Activated CD4-positive, alpha-beta T cell treated with anti-CD3 and anti-CD28 coated beads, Interleukin-2, amount 50 U/mL, for 4 hours (primary cell): Measurements from ENCODE around the gene HIP1R.

Source experiments
- DNase-seq, 2 experiments: peaks; one replicate each; pipeline ENCODE4 v3.0.0-alpha.2; 2020

Gene HIP1R

DNA sequence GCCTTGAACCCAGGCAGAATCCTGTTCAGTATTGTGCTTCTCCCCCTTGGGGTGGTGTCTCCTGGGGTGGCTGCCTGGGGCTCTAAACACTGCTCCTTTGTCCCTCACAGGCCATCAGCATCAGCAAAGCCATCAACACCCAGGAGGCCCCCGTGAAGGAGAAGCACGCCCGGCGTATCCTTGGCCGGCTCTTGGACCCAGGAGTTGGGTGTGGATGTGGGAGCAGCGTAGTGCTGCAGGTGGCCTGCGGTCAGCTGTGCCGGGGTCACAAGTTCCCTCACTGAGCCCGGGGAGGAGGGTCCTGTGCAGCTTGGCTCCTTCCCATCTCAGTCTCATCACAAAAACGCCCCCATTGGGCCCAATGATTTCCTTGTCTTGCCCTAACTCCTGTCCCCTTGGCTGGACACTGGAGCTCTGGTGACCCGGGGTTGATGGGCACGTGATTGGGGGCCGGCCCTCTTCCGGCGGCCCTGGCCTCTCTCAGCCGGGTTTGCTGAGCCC, 12.7 kb downstream of the HIP1R start:
- no peak for DNase-seq

DNA sequence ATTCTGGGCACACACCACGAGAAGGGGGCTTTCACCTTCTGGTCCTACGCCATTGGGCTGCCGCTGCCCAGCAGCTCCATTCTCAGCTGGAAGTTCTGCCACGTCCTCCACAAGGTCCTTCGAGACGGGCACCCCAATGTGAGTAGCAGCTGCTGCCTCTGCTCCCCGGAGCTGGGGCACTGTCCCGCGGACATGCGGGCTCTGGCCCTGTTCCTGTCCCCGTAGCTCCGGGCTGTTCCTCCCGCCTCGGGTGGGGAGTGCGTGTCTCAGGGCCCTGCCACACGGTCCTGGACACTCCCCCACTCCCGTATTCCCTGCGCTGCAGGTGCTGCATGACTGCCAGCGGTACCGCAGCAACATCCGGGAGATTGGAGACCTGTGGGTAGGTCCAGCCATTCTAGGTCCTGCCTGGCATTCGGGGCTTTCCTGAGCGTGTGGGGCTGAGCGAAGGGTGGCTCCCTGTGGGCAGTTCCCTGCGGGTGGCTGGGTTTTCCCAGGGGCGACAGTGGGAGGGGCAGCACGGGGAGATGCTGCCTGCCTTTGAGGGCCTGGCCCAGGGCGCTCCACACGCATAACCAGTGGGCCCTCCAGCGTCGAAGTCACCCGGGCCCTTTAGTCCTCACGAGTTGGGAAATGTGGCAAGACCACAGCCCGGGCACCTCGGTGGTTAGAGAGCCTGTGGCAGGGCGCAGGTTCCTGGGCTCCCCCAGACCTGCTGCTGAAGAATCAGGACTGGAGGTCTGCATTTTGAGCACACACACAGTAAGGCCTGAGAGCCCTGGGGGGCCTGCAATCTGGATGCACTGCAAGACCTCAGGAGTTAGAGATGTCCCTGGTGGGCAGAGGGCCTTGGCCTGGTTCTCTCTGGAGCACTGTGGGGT, 13.5 kb downstream of the HIP1R start:
- no peak for DNase-seq

GRCh38 chr12:122849352-122850047, 14.2 kb downstream of the HIP1R start:
- no peak for DNase-seq

DNA sequence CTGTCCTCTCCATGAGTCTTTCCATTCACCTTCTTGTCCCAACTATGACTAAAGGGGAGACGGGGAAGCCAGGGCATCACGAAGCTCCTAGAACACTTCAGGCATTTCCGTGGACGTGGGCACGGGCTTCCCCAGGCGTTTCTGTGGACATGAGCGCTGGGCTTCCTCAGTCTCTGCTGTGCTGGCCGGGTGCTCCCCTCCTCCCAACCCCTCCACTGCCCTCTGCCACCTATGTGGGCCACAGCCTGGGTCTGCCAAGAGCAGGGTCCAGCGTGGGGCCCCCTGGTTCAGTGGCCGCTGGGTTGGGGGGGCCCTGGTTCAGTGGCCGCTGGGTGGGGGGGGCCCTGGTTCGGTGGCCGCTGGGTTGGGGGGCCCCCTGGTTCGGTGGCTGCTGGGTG, 14.8 kb downstream of the HIP1R start:
- no peak for DNase-seq

- DNase-seq: no peak
Measured at GRCh38 chr12:122850695-122851350, 15.6 kb downstream of the HIP1R start.

DNA sequence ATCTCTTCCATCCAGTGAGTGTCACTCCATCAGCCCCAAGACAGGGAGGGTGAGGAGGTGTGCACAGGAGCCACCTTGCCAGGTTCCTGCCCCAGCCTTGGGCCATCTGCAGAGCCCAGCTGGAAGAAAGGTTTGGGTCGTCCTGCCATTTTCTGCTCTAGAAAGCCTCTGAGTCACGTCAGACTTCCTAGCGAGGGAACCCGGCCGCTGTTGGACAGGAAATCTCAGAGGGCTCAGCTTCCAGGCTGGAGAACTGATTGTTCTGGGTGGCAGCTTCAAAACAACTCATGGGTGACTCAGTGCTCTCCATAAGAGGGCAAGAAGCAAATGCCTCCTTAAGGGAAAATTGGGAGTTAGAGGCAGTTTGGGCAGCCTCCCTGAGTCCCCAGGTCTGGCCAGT, 16.6 kb downstream of the HIP1R start:
- no peak for DNase-seq

- DNase-seq: no peak
Measured at GRCh38 chr12:122852336-122853275, 17.3 kb downstream of the HIP1R start.

DNA sequence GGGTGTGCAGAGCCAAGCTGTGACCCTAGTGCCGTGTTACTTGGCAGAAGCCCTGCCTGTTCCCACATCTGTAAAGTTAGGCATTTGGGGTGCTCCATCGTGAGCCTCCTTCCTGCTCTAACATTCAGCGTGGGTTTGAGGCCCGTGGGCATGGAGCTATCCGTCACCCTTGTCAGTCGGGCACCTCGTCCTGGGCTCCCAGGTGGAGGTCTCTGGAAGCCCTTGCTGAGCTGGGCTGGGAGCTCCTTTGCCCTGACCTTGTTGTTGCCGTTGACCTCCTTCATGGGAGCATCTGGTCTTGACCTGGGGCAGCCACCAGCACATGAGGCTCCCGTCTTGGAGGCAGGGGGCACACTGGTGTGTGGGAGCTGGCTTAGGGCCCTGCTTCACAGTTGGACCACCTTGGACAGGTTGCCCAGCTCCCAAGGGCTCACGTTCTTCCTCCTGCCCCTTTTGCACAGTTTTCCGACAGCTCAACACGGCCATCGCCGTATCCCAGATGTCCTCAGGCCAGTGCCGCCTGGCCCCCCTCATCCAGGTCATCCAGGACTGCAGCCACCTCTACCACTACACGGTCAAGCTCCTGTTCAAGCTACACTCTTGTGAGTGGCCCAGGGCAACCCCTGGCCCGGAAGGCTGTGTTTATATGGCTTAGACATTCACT, 18.5 kb downstream of the HIP1R start:
- DNase-seq: no peak

GRCh38 chr12:122854554-122854953, 19.3 kb downstream of the HIP1R start:
- DNase-seq: no peak

DNA sequence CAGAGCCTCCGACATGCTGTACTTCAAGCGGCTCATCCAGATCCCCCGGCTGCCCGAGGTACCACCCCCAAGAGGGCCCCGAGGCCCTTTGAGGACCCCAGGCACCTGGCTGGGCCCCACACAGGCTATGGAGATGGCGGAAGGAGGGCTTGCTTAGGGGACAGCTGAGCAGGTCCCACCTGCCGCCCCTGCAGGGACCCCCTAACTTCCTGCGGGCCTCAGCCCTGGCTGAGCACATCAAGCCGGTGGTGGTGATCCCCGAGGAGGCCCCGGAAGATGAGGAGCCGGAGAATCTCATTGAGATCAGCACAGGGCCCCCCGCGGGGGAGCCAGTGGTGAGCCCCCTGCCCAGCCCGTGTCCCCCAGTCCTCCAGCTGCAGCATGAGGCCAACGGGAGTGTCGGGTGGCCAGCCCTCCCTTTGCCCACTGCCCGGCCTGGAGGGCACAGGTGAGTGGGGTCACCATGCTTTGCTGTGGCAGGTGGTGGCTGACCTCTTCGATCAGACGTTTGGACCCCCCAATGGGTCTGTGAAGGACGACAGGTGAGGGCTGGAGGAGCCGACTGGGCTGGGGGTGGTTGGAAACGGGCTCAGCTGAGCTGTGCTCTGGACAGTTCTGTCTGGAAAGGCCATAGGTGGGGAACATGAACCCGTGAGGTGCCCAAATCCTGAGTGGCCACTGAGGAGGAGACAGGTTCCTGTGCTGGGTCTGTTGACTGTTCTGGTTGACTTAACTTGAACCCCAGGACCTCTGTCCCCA, 20.0 kb downstream of the HIP1R start:
- DNase-seq: no peak

DNA sequence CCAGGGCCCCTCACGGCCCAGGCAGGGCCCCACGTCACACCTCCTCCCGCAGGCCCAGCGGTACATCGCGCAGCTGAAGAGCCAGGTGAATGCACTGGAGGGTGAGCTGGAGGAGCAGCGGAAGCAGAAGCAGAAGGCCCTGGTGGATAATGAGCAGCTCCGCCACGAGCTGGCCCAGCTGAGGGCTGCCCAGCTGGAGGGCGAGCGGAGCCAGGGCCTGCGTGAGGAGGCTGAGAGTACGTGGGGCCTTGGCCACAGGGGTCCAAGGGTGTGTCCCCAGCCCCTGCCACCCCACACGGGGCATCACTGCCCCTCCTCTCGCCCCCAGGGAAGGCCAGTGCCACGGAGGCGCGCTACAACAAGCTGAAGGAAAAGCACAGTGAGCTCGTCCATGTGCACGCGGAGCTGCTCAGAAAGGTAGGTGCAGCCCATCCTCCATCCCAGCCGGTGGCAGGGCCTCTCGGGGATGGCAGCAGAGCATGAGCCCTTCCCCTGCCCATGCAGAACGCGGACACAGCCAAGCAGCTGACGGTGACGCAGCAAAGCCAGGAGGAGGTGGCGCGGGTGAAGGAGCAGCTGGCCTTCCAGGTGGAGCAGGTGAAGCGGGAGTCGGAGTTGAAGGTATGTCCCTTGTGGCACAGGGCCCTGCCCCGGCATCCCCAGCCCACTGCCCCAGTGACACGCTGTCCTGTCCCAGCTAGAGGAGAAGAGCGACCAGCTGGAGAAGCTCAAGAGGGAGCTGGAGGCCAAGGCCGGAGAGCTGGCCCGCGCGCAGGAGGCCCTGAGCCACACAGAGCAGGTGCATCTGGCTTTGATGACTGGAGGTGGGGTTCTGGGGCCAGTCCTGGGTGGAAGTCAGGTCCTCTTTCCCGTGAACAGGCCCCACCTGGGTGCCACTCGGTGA, 20.9 kb downstream of the HIP1R start:
- DNase-seq: no peak

GRCh38 chr12:122856999-122857671, 21.9 kb downstream of the HIP1R start:
- DNase-seq: no peak

DNA sequence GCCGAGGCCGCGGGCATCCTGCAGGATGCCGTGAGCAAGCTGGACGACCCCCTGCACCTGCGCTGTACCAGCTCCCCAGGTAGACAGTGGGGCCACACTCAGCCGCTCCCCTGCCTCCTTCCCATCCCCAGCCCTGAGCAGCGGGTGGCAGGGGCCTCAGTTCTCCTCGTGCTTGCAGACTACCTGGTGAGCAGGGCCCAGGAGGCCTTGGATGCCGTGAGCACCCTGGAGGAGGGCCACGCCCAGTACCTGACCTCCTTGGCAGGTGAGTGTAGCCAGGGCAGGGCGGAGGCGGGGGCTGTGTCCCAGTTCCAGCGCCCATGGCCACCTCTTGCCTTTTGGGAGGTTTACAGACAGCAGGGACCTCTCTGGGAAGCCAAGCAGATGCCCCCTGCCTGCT, 22.9 kb downstream of the HIP1R start:
- DNase-seq: no peak

DNA sequence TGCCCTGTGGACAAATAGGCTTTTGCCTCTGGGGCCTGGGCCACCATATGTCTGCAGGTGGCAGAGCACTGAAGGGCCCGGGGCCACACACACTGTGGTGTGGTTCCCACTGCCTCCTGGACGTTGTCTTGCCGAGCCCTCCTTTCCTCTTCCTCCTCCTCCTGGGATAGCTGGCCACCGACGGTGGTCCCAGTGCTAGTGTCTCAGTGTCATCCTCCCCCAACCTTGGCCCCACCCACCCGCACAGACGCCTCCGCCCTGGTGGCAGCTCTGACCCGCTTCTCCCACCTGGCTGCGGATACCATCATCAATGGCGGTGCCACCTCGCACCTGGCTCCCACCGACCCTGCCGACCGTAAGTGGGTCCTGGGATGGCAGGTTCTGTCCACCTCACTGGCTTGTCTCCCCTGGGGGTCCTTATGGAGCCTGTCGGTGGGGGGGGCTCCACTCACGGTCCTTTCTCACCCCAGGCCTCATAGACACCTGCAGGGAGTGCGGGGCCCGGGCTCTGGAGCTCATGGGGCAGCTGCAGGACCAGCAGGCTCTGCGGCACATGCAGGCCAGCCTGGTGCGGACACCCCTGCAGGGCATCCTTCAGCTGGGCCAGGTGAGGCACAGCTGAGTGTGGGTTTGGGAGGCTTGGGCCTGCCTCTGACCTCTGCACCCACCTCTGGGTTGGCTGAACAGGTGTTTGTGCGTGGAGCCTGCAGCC, 23.5 kb downstream of the HIP1R start:
- no peak for DNase-seq

- DNase-seq: no peak
Measured at GRCh38 chr12:122859303-122860039, 24.2 kb downstream of the HIP1R start.

DNA sequence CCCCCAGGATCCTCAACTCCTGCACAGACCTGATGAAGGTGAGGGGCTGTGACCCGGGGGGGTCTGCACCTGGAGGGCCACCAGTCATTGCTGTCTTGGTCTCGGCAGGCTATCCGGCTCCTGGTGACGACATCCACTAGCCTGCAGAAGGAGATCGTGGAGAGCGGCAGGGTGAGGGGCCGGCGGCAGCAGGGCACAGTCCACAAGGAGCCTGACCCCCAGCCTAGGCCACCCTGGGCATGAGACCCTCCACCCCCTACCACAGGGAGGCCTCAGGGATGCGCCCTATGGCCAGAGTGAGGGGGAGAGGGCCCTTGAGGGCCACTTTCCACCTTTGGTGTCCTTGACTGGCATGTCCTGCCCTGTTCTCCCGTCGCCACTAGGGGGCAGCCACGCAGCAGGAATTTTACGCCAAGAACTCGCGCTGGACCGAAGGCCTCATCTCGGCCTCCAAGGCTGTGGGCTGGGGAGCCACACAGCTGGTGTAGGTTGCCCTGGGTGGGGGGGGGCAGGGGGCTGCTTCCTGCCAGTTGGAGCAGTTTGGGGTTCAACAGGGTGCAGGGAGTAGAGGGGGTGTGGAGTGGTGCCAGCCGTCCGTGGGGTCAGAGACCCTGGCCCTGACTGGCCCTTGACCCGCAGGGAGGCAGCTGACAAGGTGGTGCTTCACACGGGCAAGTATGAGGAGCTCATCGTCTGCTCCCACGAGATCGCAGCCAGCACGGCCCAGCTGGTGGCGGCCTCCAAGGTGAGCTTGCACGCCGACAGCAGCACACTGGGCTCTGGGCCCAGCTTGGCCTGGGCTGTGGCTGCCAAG, 25.0 kb downstream of the HIP1R start:
- peak; percentile 78 to 80 for DNase-seq
